K562 (cell line): ENCODE measurements around the gene MASTL. TPM values are rescaled to one million over a fixed set of nuclear protein-coding genes. Genes with fewer than 3 reads are reported as not detected.

Experiments used
- ATAC-seq: fragments of 200-7000 bp; cut with Tn5 transposase; 3 replicates; pipeline ENCODE4 v1.9.1; 2020; ENCODE audit warnings: moderate library complexity
- BruUV-seq: library from RNA; stranded (reverse); fragments of 400-500 nt; replicated peaks from 2 replicates; lab custom pipeline; 2021; lab: Mats Ljungman, UMichigan
- CTCF ChIA-PET: fragments of 300-600 bp; formaldehyde crosslinking; extraction: SDS; loops from one replicate; lab custom pipeline; 2021; ENCODE audit warnings: low intra/inter-chr PET ratio; lab: Yijun Ruan, JAX
- POLR2A ChIA-PET: fragments of 300-600, 350-650 bp; sonication (Branson Sonifier 250); formaldehyde crosslinking; extraction: SDS; loops from one replicate; lab custom pipeline; 2021; ENCODE audit warnings: antibody characterized with exemption, inconsistent platforms; lab: Yijun Ruan, JAX
- DNase-seq, 4 experiments: peaks; one replicate each; pipeline versions ENCODE4 v3.0.0 to v3.0.0-alpha.2; 2011 to 2018; ENCODE audit warnings: low spot score in 3 of 4, mixed read lengths in 3 of 4; ENCODE audit errors: extremely low read depth in 1 of 4
- FAIRE-seq: peaks from 2 replicates; lab custom pipeline; 2011; peaks lifted over from hg19 to GRCh38; lab: Jason Lieb, UNC
- H2AFZ ChIP-seq: 2 replicates; pipeline ENCODE4 v1.6.0; 2011; ENCODE audit warnings: low read depth, low read length, control low read depth, inconsistent platforms
- H3K27ac ChIP-seq: fragments of 200-600 bp; 3 replicates; pipeline ENCODE4 v1.8.0; 2011; ENCODE audit warnings: low read depth, mild to moderate bottlenecking, control low read depth, inconsistent platforms, low read length, moderate library complexity, mixed read lengths; ENCODE audit errors: extremely low read depth
- H3K27me3 ChIP-seq, 2 experiments: fragments of 300-600 bp in 1 of 2; 2 replicates in 1 of 2; 3 replicates in 1 of 2; pipeline versions ENCODE4 v1.6.0 to v1.8.0; 2011; ENCODE audit warnings: inconsistent platforms in 2 of 2, low read length in 2 of 2, mild to moderate bottlenecking in 1 of 2, mixed read lengths in 1 of 2, moderate library complexity in 1 of 2; ENCODE audit not compliant: control insufficient read depth in 2 of 2, insufficient read depth in 2 of 2
- H3K36me3 ChIP-seq: fragments of 300-600 bp; 3 replicates; pipeline ENCODE4 v1.8.0; 2011; ENCODE audit warnings: mild to moderate bottlenecking, low read length, inconsistent platforms; ENCODE audit not compliant: control insufficient read depth, insufficient read depth
- H3K4me1 ChIP-seq, 2 experiments: fragments of 200-600 bp in 1 of 2; replicated peaks in 1 of 2; 2 replicates in 1 of 2; 3 replicates in 1 of 2; pipeline versions ENCODE4 v1.5.1 to v1.8.0; 2011; ENCODE audit warnings: inconsistent platforms in 2 of 2, low read length in 2 of 2, mild to moderate bottlenecking in 1 of 2, mixed read lengths in 1 of 2, moderate library complexity in 1 of 2; ENCODE audit not compliant: control insufficient read depth in 2 of 2, insufficient read depth in 2 of 2
- H3K4me2 ChIP-seq: 2 replicates; pipeline ENCODE4 v1.6.1; 2011; ENCODE audit warnings: low read length, control low read depth, inconsistent platforms, mixed read lengths; ENCODE audit not compliant: insufficient read depth
- H3K4me3 ChIP-seq: fragments of 200-600 bp; sonication (generic), shearing (Covaris generic); 2 replicates; pipeline ENCODE4 v1.5.1; 2016; ENCODE audit warnings: control low read depth, inconsistent platforms
- H3K79me2 ChIP-seq: fragments of 200-600 bp; 3 replicates; pipeline ENCODE4 v1.8.0; 2011; ENCODE audit warnings: low read length, inconsistent platforms; ENCODE audit not compliant: control insufficient read depth, insufficient read depth
- H3K9ac ChIP-seq, 2 experiments: 2 replicates each; pipeline versions ENCODE4 v1.6.0 to v1.6.1; 2011; ENCODE audit warnings: low read depth in 2 of 2, low read length in 2 of 2, control low read depth in 1 of 2, inconsistent platforms in 1 of 2, mild to moderate bottlenecking in 1 of 2, mixed read lengths in 1 of 2; ENCODE audit not compliant: insufficient read depth in 1 of 2
- H3K9me1 ChIP-seq: one replicate; pipeline ENCODE4 v1.6.0; 2011; ENCODE audit warnings: inconsistent platforms, mild to moderate bottlenecking, low read length, moderate library complexity; ENCODE audit not compliant: control insufficient read depth, insufficient read depth
- H3K9me3 ChIP-seq: replicated peaks from 2 replicates; pipeline ENCODE4 v1.5.1; 2011; ENCODE audit warnings: low read depth, low read length, inconsistent platforms; ENCODE audit not compliant: control insufficient read depth, insufficient read depth
- H4K20me1 ChIP-seq: replicated peaks from 2 replicates; pipeline ENCODE4 v1.6.1; 2011; ENCODE audit warnings: low read length, inconsistent platforms, mixed read lengths; ENCODE audit not compliant: control insufficient read depth, insufficient read depth
- GTF2E2 ChIP-seq: fragments of 200-800 bp; sonication (Bioruptor generic); IDR thresholded peaks from 2 replicates; pipeline ENCODE4 v1.6.1; 2016; ENCODE audit warnings: missing genetic modification characterization, missing compliant biosample characterization
- NRF1 ChIP-seq, 2 experiments: fragments of 450-650 bp; IDR thresholded peaks in 1 of 2; conservative IDR thresholded peaks in 1 of 2; 2 replicates each; pipeline ENCODE4 v1.6.1; 2014; ENCODE audit warnings: mild to moderate bottlenecking in 2 of 2
- ZC3H11A ChIP-seq: IDR thresholded peaks from 2 replicates; pipeline ENCODE4 v1.6.1; 2012; ENCODE audit warnings: low read depth, low read length, improper control_type of control experiment
- ZFP30 ChIP-seq: fragments of 250-450 bp; sonication (Bioruptor Pico); IDR thresholded peaks from 2 replicates; pipeline ENCODE4 v1.8.0; 2022; ENCODE audit warnings: moderate library complexity, mild to moderate bottlenecking, inconsistent platforms, borderline replicate concordance
- ZNF79 ChIP-seq: fragments of 250-450 bp; sonication (Bioruptor Pico); IDR thresholded peaks from 2 replicates; pipeline ENCODE4 v1.4.0; 2020; ENCODE audit warnings: low read depth, mild to moderate bottlenecking, moderate library complexity
- ZSCAN29 ChIP-seq: fragments of 450-650 bp; IDR thresholded peaks from 2 replicates; pipeline ENCODE4 v1.6.1; 2017
- in situ Hi-C: fragments of 300-500 bp; cut with MboI; formaldehyde crosslinking; loops from 4 replicates; pipeline ENCODE4 v1.15.0; 2018; ENCODE audit warnings: inconsistent platforms, mixed read lengths
- intact Hi-C: fragments of 100-400 bp; cut with micrococcal nuclease; formaldehyde crosslinking; loops from 2 replicates; pipeline ENCODE4 v1.14.2; 2022
- polyA plus RNA-seq, 8 experiments: library from polyadenylated mRNA; depleted of rRNA in 4 of 8; stranded (reverse) in 5 of 8; unstranded in 3 of 8; fragments of >200 nt; fragmentation: Nextera tagmentation in 2 of 8; fragmentation: Illumina TruSeq in 1 of 8; extraction: Ambion mirVana in 2 of 8; extraction: Trizol in 1 of 8; gene quantifications; 2 replicates each; pipeline versions ENCODE4 v1.2.1 to v1.2.3, GENCODE V29; 2011 to 2014; ENCODE audit warnings: inconsistent platforms in 1 of 8, missing spikeins in 1 of 8
- total RNA-seq, 7 experiments: library from RNA; depleted of rRNA in 6 of 7; stranded (reverse); fragments of >200 nt in 6 of 7; fragmentation: Illumina TruSeq in 2 of 7; extraction: Trizol in 2 of 7; gene quantifications; 2 replicates each; pipeline versions ENCODE4 v1.2.1 to v1.2.3, GENCODE V29; 2011 to 2021; ENCODE audit warnings: low replicate concordance in 1 of 7

MASTL gene
- total and polyA plus RNA-seq, 9 of the 15 experiments (the other 6 are each of a cell fraction or from before 2014, with no cell fraction given) = 6.8 to 29.9 (median 23.1) TPM

DNA sequence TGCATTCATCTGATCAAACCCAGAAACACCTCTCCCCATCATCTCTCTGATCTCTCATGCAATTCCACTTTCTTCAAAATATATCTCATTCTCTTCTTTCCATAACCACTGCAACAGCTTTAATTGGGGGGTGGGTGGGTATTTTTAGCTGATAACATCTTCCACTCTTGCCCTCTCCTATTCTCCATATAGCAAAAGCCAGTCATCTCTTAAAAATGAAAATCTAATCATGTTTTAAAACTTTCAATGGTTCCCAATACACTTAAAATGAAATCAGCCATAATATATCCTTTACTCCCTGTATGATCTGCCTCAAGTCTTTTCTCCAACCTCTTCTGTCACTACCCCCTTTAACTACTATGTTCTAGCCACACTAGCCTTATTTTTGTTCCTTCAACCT, 2.5 kb upstream of the MASTL start:
- BruUV-seq = no TSS peak
- intact Hi-C loops = loop anchor here (10.0 kb wide), 1 partner anchor 288 kb away; the partner anchor contains the start of gene ABI1
- Histone ChIP-seq H3K27me3 (no peaks in the 10 kb centered on the region), H3K4me3 (peak overlapping the region; percentile 70), H3K9me1 (no peaks in the 10 kb centered on the region), H3K79me2 (peaks cover 96% of the 10 kb centered on the region), H2AFZ (no peak overlapping the region), H3K4me1 (peaks cover 7 to 16% of the 10 kb centered on the region in 2 experiments; a peak in 3 of 5 replicates), H3K27ac (peak overlapping the region; percentile 98; the same call in 1 of the 3 replicates), H3K4me2 (peak overlapping the region; percentile 97), H3K36me3 (peaks cover 40% of the 10 kb centered on the region), H3K9me3 (no peaks in the 10 kb centered on the region), H3K9ac (peak overlapping the region in 1 of 2 experiments; percentile 98; a peak in 2 of 4 replicates), H4K20me1 (peaks cover 9% of the 10 kb centered on the region; the same call in 1 of the 2 replicates)
- in situ Hi-C loops = no loop called here
- FAIRE-seq (no peak), ATAC-seq (no peak), DNase-seq (no peak)
- TF ChIP-seq ZNF79 (CRISPR knock-in tag) (no peak), NRF1 (conservative IDR thresholded peaks at IDR 0.05 in 1 of 2, IDR thresholded peaks at IDR 0.05 in 1 of 2) (no peak), ZC3H11A (no peak), GTF2E2 (tag) (no peak), ZFP30 (CRISPR knock-in tag) (no peak), ZSCAN29 (no peak)
- POLR2A ChIA-PET = interaction anchor here (1.2 kb wide), 1 partner anchor 38 kb away, joined by 3 read pairs; no protein-coding TSS in a partner anchor
- CTCF ChIA-PET = no interaction called here
